HG03060 (cell line): Measurements from ENCODE around the gene OTOS.

ENCODE experiments used
- ATAC-seq: cut with Tn5 transposase; IDR thresholded peaks from one replicate; pipeline ENCODE4 v1.9.1; 2021; ENCODE audit warnings: low read depth, moderate number of reproducible peaks; ENCODE audit not compliant: unreplicated experiment

Gene OTOS

DNA sequence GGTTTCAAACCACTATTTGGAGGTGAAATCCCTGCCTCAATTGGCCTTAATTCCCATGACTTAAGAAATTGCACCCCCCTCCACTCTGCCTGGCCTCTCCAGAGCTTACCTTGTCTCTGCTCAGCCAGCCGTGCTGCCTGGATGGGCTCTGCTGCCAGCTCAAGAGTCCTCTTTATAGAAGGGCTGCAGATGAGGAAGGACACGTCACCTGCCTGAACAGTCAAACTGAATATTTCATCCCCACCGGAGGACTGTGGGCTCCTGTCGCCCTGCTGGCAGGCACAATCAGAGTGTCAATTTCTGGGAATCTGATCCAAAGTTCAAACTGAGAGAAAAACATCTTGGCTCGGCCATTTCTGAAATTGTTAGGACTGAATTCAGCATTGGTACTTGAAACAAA, at the start of gene OTOS:
Gene OTOS (minus strand): TSS at position 148 of the 400 bp plus-strand sequence. CDS start 332 bp downstream, outside the sequence.
- no peak for ATAC-seq

DNA sequence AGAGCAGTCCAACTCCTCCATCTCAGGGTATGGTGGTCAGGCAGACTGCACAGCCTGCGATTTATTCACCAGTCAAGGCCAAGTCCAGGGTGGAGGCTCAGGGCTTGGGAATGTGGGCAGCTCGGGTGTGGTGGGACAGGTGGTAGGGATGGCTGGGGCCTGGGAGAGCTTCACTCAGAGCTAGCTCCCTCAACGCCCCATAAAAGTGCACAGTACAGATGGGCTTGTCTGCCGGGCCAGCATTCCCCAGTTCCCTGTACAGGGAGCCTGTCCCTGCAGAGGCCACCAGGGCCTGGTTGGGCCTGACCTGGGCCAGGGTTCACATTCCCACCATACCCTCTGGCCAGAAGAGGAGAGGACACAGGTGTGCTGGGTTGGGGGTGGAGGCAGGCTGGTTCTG, 49.2 kb upstream of the OTOS start:
- no peak for ATAC-seq

DNA sequence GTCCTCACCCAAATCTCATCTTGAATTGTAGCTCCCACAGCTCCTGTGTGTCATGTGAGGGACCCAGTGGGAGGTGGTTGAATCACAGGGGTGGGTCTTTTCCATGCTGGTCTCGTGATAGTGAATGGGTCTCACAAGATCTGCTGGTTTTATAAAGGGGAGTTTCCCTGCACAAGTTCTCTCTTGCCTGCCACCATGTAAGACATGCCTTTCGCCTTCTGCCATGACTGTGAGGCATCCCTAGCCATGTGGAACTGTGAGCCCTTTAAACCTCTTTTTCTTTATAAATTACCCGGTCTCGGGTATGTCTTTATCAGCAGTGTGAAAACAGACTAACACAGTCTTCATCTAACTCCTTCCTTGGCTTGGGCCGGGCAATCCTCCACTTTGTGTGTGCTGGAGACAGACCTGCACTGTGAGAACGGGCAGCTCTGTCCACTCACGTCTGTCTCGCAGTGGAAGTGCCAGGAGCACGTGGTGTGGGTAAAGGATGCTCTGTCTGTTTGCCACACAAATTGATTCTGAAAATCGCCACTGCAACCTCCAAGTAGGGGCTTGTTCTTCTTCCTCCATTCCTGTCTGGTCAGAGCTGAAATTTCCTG, 47.6 kb upstream of the OTOS start:
- no peak for ATAC-seq

DNA sequence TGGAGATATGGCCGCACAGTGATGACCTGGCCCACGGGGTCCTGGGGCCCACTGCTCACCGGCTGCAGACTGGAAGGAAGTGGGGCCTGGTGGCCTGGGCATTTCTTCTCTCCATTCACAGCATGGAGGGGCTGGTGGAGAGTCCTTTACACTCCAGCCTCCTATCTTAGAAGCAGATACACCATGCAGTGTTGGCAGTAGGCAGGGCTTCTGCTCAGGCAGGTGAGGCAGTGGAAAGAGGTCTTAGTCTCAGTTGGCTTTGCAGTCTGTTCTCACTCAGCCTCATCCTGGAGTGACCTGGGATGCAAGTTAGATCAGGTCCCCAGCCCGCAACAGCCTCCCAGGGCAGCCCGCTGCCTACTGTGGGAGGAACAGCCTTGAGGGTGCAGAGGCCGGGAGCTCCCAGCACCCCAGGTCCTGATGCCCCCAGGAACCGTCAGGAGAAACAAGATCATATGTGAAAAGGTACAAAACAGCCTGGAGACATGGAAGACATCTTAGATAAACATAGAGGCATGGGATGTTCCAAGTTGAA, 45.8 kb upstream of the OTOS start:
- no peak for ATAC-seq

DNA sequence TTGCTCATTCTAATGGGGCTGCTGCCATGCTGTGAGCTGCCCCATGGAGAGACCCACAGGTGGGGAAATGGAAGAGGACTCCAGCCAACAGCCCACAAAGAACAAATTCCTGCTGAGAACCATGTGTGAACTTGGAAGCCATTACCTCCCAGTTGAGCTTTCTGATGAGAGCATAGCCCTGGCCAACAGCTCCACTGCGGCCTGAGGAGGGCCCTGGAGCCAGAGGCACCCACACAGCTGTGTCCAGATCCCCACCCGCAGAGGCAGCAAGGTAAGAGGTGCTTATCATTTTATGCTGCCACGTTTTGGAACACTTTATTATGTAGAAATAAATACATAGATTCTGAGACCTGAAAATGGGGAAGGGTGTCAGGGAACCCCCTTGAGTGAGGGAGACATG, 44.2 kb upstream of the OTOS start:
- ATAC-seq: no peak

DNA sequence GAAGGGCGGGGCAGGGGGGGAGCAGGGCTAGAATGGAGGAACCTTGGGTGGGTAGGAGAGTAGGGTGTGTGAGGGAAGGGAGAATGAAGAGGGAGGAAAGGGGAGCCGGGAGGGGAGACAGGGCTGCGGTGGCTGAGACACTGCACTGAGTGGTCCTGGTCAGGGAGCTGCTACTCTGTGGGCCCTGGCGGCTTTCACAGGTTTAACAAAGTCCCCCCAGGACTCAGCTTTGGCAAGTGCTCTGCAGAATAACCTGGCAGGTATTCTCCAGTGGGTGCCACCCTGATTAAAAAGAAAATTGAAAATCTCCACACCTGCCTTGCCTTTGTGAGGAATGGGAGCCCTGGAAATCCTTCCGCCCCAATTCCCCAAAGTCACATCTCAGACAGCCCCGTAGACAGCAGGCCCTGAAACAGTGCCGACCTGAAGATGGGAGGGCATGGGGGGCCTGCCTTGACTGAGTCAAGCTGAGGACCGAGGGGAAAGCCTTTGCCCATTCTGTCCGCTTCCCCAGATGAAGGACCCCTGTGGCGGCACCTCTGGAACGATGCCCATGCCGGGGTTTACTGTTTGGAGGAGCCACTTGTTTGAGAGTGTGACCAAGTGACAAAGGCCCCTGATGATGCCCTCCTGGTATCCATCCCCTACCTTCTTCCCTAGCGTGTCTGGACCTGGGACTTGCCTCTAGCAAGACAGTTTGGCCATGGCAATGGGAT, 43.6 kb upstream of the OTOS start:
- no peak for ATAC-seq

DNA sequence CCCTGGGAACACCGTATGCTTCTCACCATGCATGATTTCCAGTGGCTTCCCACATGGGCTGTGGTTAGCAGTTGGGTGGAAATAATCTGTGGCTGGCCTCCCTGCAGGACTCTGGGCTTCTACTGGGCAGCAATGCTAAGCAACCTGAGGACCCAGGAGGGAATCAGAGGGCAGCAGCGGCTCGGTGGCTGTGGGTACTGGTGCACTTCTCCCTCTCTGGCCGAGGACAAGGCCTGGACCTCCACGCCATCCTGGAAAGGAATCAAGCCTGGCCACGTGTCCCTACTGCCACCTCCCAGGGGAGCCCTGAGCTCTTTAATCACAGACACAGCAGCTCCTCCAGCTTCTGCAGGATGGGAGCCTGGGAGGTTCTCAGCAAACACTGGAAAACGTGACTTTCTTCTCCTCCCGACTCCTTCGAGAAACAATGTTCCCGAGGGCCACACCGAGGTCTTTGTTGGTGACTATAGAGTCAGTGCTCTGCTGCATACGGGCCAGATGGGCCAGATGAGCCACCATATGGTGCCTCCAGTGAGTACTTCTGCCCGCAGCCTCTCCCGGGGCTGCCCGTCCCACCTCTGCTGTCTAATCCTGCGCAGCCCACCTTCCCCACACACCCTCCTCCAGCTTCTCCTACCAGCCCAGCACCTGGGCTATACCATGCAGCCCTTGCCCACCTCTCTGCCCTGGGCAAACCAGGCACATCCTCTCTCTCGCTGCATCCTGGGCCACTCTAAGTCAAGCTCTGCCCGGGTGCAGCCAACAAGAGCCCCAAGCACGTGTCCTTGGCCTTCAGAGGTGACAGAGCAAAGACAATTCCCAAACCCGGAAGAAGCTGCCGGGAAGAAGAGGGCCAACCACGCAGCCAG, 42.8 kb upstream of the OTOS start:
- no peak for ATAC-seq

DNA sequence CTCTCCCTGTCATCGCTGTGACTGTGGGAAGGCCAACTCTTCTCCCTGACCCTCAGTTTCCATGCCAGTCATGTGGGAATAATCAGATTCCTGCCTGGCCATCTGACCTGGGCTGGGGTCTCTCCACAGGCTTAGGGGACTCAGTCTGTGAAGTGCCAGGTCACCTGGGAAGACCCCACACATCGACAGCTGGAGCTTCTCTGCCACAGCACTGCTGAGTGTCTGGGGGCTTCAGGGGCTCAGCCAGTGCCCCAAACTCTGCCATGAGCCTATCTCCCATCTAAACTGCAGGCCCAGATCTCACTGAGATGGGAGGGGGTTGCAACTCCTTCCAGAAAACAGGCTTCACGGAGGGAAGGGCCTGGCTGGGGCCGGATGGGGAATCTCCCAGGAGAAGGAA, 42.0 kb upstream of the OTOS start:
- no peak for ATAC-seq

DNA sequence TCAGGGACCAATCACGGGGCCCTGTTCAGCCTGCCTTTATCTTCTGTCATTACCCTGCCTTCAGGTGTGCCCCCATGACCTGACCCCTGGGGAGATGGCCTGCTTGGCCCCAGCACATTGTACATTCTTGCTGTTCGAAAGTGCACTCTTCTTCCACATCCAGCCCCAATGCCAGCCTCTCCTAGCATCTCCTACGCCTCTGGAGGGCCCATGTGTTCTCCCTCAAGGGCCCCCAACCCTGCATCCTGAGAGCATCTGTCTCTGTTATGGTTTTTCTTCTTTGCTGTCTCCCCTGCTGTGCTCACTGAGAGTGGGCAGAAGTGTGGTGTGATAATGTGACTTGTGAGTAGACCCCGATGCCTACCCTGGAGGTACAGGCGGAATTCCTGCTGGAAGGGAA, 41.5 kb upstream of the OTOS start:
- no peak for ATAC-seq

DNA sequence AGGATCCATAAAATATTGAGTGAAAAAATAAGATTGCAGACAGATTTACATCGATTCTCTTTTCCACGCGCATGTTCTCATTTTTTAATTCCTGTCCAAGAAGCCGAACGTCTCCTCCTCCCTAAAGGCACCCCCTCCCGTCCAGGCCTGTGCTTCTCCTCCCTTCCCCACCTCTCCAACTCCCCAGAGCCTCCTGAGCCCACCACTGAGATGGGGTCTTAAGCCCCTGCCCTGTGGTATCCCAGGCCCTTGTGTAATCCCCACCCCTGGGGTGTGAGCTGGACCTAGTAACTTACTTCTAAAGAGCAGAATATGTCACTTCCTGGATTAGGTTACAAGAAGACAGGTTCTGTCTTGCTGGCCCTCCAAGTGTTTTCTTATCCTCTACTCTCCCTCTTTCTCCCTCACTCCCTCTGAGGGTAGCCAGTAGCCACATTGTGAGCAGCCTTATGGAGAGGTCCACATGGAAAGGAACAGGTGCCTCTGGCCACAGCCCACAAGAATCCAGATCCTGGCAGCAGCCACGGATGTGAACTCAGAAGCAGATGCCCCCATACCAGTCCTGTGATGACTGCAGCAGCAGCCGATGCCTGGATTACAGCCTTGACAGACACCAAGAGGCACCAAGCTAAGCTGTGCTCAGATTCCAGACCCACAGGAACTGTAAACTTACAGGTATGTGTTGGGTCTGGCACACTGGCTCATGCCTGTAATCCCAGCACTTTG, 39.6 kb upstream of the OTOS start:
- ATAC-seq: no peak

DNA sequence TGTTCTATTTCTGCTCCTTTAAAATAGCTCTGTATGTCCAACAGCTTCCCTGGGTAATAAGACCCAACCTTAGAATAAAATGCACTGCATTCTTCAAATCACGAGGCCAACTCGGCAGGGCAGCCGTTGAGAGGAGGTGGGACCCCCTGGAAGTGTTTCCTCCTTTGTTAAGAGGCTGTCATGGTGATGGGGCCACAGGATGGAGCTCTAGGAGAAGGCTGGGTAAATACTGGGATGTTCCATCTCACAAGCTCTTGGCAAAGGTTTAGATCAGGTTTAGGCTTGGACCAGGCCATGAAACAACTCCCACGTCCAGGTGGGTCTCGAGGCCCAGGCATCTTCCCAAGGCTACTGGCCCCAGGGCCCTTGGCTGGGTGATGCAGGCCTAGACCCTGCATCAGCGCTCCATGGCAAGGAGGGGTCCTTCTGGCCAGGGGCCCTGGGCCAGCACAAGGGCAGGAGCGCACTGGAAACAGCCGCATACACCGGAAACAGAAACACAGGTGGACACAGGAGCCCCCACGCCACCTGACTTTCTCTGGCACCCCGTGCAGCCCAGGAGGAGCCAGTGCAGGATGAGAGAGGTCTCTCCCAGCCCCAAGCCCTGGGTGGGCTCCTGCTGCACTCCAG, 38.8 kb upstream of the OTOS start:
- ATAC-seq: no peak

DNA sequence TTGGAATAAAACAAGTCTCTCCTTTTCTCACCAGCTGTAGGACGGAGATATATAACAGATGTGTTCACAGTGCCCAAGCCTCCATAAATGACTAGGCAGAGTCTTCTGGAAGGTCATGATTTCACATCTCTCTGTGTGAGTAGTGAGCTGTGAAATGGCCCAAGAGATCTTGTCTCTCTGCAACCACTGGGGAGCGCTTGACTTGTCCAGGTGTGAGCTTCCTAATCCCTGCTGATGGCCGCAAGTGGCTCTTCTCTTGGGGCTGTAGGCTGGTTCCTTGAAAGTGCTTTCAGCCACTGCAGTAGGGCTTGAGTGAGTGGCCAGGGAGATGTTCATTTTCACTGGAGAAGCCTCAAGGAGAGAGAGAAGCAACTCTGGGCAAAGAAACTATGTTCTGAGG, 38.1 kb upstream of the OTOS start:
- no peak for ATAC-seq

DNA sequence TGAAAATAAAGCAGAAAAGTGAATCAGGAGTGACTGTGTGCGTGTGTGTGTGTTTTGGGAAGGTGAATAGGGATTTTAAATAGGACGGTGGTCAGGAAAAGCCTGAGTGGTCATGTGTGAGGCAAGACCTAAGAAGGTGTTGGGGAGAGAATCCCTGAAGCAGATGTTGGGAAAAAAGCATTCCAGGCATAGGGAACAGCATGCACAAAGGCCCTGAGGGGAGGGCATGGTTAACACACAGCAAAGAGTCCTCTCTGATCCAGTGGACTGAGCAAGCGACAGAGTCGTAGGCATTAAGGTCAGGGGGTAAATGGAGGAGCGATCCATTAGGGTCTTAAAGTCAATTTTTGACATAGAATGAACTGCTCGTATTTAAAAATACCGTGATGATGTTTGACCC, 34.0 kb upstream of the OTOS start:
- ATAC-seq: no peak

DNA sequence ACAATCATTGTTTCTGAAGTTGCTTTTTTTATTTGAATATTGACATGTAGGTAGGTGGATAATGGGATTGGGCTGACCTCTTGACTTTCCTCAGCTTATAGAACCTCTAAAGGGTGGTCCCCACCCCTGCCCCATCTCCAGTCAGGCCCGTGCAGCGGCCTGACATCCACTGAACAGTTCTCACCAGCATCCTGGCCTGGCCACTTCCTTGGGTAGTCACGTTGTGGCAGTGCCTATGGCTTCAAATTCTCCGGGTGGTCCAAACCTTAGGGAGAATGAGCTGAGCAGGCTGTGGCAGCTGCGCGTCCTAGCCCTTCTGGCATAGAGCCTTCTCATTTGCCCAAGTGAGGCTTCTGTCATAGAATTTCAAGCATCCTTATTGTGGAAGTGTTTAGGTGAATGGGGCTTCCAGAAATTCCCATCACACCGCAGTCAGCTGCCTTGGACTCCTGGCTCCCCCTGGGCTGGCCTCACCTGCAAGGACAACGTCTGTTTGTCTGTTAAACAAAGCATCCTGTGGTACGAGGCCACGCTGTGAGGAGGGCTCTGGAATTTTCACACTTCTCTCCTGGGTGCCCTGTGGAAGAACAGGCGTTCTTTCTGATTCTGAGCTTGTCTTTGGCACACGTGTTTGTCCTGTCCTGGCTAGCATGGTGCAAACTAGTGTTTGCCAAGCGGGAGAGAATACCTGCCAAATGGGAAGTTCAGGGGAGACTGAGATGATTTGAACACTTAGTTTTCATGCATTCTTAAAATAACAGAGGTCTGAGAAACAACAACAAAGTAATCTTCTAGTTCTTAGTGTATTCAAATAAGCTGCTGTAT, 31.8 kb upstream of the OTOS start:
- no peak for ATAC-seq

DNA sequence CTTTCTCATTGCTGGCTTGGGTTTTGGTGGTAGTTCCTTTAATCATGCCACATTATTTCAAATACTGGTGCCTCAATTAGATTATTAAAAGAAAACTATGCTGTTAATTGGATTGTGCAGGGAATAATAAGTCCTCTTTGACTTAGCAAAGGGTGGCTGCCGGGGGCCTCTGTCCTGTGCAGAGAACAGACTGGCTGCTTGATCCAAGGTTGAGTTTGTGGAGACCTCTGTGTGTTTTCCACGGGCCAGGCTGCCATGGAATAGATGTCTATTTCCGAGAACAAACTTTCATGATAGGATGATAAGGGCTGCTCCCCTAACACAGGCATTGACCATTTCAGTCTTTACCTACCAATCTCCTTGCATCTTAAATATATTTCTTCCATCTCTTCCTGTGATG, 30.4 kb upstream of the OTOS start:
- ATAC-seq: no peak

DNA sequence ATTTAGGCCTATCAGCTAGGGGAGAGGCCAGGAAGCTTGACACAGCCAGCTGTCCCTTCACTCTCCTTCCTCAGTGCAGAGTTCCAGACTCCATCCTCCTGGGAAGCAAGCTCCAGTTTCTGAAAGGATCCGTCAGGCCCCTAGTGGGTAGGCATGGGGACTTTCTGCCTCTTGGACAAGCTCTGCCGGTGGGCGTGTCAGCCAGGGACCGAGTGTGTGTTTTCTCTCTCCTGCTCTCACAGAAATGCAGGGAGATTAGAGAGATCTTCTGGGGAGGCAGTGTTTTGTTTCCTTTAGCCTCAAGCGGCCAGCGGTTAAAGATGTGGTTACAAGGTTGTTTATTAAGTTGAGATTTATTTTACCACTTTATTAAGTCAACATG, 29.9 kb upstream of the OTOS start:
- no peak for ATAC-seq

DNA sequence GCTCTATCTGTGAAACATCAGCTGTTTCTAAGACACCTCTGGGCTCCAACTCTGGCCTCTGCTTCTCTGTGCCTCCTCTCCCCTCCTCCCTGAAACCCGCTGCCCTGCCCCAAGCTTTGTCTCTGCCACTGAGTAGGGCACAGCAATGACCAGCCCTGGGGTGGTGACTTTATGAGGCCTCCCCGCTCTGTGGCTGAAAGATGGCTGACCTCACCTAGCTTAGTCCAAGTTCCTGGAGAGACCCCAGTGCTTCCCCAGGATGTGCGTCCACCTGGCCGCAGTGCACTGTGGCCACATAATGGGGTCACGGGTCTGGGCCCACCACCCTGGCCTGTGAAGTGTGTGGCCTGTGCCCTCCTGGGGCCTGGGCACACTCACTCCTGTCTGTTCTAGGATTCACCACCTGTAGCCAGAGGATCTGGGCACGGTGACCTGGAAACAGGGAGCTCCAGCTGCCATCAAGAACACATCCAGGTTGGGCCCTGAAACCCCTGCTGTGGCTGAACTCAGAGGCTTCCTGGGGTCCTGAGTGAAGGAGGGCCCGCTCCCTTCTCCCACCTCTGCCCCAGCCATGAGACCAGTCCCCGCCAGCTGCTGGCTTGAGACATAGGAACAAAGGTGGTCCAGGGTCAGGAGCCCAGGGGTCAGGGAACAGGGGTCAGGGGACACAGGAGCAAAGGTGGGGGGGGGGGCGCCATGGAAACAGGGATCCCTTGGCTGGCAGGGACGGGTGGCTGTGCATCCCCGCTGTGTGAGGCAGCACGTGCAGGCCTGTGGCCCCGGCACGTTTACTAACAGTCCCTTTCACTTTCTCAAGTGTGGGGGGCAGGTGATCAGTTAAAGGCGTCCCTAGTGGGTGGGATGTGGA, 29.3 kb upstream of the OTOS start:
- no peak for ATAC-seq

DNA sequence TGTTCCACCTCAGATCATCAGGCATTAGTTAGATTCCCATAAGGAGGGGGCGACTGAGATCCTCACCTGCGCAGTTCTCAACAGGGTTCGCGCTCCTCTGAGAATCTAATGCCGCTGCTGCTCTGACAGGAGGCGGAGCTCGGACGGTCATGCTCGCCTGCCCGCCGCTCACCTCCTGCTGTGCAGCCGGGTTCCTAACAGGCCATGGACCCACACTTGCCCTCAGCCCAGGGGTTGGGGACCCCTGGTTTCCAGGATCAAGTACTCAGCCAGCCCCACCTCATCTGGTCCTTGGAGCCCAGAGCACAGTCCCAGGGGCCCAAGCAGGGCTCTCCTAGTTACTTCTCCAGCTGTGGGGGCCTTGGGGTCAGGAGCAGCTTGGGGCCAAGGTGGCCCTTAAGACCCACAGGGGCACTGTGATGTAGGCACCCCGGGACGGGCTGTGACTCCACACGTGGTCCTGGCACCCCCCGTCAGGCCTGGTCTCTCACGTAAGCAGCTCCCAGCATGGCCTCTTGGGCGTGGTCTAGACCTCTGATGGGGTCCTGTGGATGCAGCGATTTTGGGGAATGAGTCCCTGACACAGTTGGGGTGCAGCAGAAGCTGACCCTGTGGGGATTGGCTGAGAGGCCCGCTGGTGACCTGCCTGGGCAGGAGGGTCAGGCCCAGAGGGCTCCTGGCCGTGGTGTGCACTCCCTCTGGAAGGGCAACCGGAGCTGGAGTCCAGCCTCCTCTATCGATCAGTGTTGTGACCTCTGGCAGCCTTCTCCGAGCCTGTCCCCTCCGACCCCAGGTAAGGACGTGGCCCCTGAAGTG, 28.3 kb upstream of the OTOS start:
- ATAC-seq: no peak
